CD4-positive, alpha-beta T cell treated with Interleukin-21 for 1 hour (primary cell): ENCODE data around the gene PHF23.

Experiments
- DNase-seq: peaks from one replicate; pipeline ENCODE4 v3.0.0-alpha.2; 2020

PHF23 gene

GRCh38 chr17:7237761-7238419 is 1.4 kb downstream of the PHF23 start:
- peak; percentile 89 for DNase-seq

- DNase-seq, result no peak
Measured at GRCh38 chr17:7237266-7237760, 1.9 kb downstream of the PHF23 start.

GRCh38 chr17:7236808-7237207 is 2.4 kb downstream of the PHF23 start:
- no peak for DNase-seq

GRCh38 chr17:7235693-7236665 is 3.3 kb downstream of the PHF23 start:
- DNase-seq, result no peak

GRCh38 chr17:7234083-7234951 is 4.9 kb downstream of the PHF23 start, which contains the start of gene DVL2:
Gene DVL2, minus strand, starts transcription at chr17:7234517. Its CDS starts 255 bp downstream, at chr17:7234262.
- DNase-seq, result peak; percentile 96

GRCh38 chr17:7233701-7234082 is 5.6 kb downstream of the PHF23 start:
- DNase-seq, result no peak

GRCh38 chr17:7232114-7232513 is 7.1 kb downstream of the PHF23 start:
- DNase-seq, result no peak

- DNase-seq, result no peak
Measured at GRCh38 chr17:7229504-7229903, 9.8 kb downstream of the PHF23 start.

GRCh38 chr17:7228920-7229319 is 10.3 kb downstream of the PHF23 start:
- DNase-seq, result no peak

- DNase-seq, result no peak
Measured at GRCh38 chr17:7226721-7227710, 12.2 kb downstream of the PHF23 start.

- DNase-seq, result no peak
Measured at GRCh38 chr17:7225711-7226331, 13.4 kb downstream of the PHF23 start.

GRCh38 chr17:7224661-7225111 is 14.6 kb downstream of the PHF23 start:
- no peak for DNase-seq

- no peak for DNase-seq
Measured at GRCh38 chr17:7224110-7224509, 15.1 kb downstream of the PHF23 start.

- no peak for DNase-seq
Measured at GRCh38 chr17:7223375-7223774, 15.9 kb downstream of the PHF23 start.

GRCh38 chr17:7222972-7223292 is 16.3 kb downstream of the PHF23 start:
- DNase-seq, result no peak

- DNase-seq, result no peak
Measured at GRCh38 chr17:7222093-7222971, 16.9 kb downstream of the PHF23 start.

- no peak for DNase-seq
Measured at GRCh38 chr17:7221278-7222092, 17.8 kb downstream of the PHF23 start.

- peak; percentile 69 for DNase-seq
Measured at GRCh38 chr17:7220593-7221277, 18.5 kb downstream of the PHF23 start.
